Thoracic aorta (tissue), 2 donors: ENCODE results near the gene BTRC. TPM values are rescaled to one million over a fixed set of nuclear protein-coding genes. Genes with fewer than 3 reads are reported as not detected.

Experiments
- ATAC-seq: fragments of 150-250 bp; one replicate; pipeline ENCODE4 v1.8.0; 2017; ENCODE audit warnings: low read depth; ENCODE audit not compliant: insufficient number of reproducible peaks, low FRiP score
- DNase-seq: peaks from one replicate; pipeline ENCODE4 v3.0.0-alpha.2; 2020; ENCODE audit warnings: low spot score
- H3K27ac ChIP-seq, 2 donors: fragments of 200-600 bp; sonication (generic); 1 replicate in 1 of 2; 2 replicates in 1 of 2; pipeline ENCODE4 v1.5.1; 2016; ENCODE audit warnings: mild to moderate bottlenecking in 2 of 2, moderate library complexity in 2 of 2
- H3K27me3 ChIP-seq: fragments of 200-600 bp; sonication (generic); replicated peaks from 2 replicates; pipeline ENCODE4 v1.6.0; 2016; ENCODE audit warnings: mild to moderate bottlenecking; ENCODE audit not compliant: insufficient read depth
- H3K36me3 ChIP-seq: fragments of 200-600 bp; sonication (generic); one replicate; pipeline ENCODE4 v1.5.1; 2016
- H3K4me1 ChIP-seq, 2 donors: fragments of 200-600 bp; sonication (generic); 1 replicate in 1 of 2; 2 replicates in 1 of 2; pipeline versions ENCODE4 v1.5.1 to v1.6.0; 2016; ENCODE audit warnings: low read depth in 2 of 2, mild to moderate bottlenecking in 1 of 2; ENCODE audit not compliant: control insufficient read depth in 1 of 2
- H3K4me3 ChIP-seq: fragments of 200-600 bp; sonication (generic); 2 replicates; pipeline ENCODE4 v1.5.1; 2016; ENCODE audit warnings: mild to moderate bottlenecking
- H3K9me3 ChIP-seq: fragments of 200-600 bp; sonication (generic); 2 replicates; pipeline ENCODE4 v1.5.1; 2016
- CTCF ChIP-seq: fragments of 200-600 bp; sonication (generic); IDR thresholded peaks from one replicate; pipeline ENCODE4 v1.5.1; 2019; ENCODE audit warnings: antibody characterized with exemption
- total RNA-seq, 2 donors: library from RNA; depleted of rRNA; stranded (reverse); fragments of >200 nt; gene quantifications; one replicate each; pipeline versions ENCODE4 v1.1.0 to v1.2.3, GENCODE V29; 2016

BTRC gene
- total RNA-seq, 2 donors from 2014 or later = 8.4 to 12.9 TPM

GRCh38 chr10:101573885-101574753, 220.2 kb downstream of the BTRC start:
- Histone ChIP-seq H3K4me3 (no peak overlapping the region), H3K27me3 (no peaks in the 10 kb centered on the region), H3K9me3 (peaks cover 7% of the 10 kb centered on the region), H3K36me3 (no peaks in the 10 kb centered on the region), H3K4me1 (peaks cover 6 to 18% of the 10 kb centered on the region in 2 donors), H3K27ac (no peak overlapping the region)
- no peak for ATAC-seq
- no peak for DNase-seq
- TF ChIP-seq CTCF = no peak

- peaks cover 0 to 10% of the 10 kb centered on the region in 2 donors for H3K4me1 ChIP-seq
- peaks cover 1% of the 10 kb centered on the region for H3K36me3 ChIP-seq
- H3K27me3 ChIP-seq = no peaks in the 10 kb centered on the region
- peaks cover 7% of the 10 kb centered on the region for H3K9me3 ChIP-seq
- H3K27ac ChIP-seq = no peak overlapping the region
- ATAC-seq (no peak), DNase-seq (no peak)
- TF ChIP-seq CTCF = no peak
- H3K4me3 ChIP-seq = no peak overlapping the region
Measured at GRCh38 chr10:101575091-101575490, 221.1 kb downstream of the BTRC start.

- Histone ChIP-seq H3K4me3 (no peak overlapping the region), H3K36me3 (peaks cover 7% of the 10 kb centered on the region), H3K4me1 (peaks cover 0 to 4% of the 10 kb centered on the region in 2 donors), H3K27me3 (no peaks in the 10 kb centered on the region), H3K9me3 (peaks cover 7% of the 10 kb centered on the region), H3K27ac (no peak overlapping the region)
- ATAC-seq (no peak), DNase-seq (no peak)
- no peak for TF ChIP-seq CTCF
Measured at GRCh38 chr10:101575580-101576210, 221.7 kb downstream of the BTRC start.

GRCh38 chr10:101576211-101576863, 222.4 kb downstream of the BTRC start:
- DNase-seq (no peak), ATAC-seq (no peak)
- H3K4me1 ChIP-seq = no peaks in the 10 kb centered on the region
- H3K36me3 ChIP-seq = peaks cover 11% of the 10 kb centered on the region
- no peak overlapping the region for H3K27ac ChIP-seq
- TF ChIP-seq CTCF = no peak
- H3K4me3 ChIP-seq = no peak overlapping the region
- peaks cover 7% of the 10 kb centered on the region for H3K9me3 ChIP-seq
- H3K27me3 ChIP-seq = no peaks in the 10 kb centered on the region
